H1 (cell line): ENCODE measurements around the gene UGT1A9. TPM values are rescaled to one million over a fixed set of nuclear protein-coding genes. Genes with fewer than 3 reads are reported as not detected.

ENCODE experiments used
- CTCF ChIA-PET: fragments of 300-600 bp; sonication (Branson Sonifier 250); formaldehyde crosslinking; loops from one replicate; lab custom pipeline; 2021; ENCODE audit not compliant: partially characterized antibody; lab: Charles Lee
- POLR2A ChIA-PET: fragments of 300-600 bp; sonication (Branson Sonifier 250); formaldehyde crosslinking; loops from one replicate; lab custom pipeline; 2021; ENCODE audit warnings: inconsistent platforms; ENCODE audit not compliant: partially characterized antibody; lab: Charles Lee
- DNase-seq, 2 experiments: peaks; one replicate each; pipeline versions ENCODE4 v3.0.0 to v3.0.0-alpha.2; 2010 to 2022; ENCODE audit warnings: low spot score in 2 of 2, low read depth in 1 of 2, mixed read lengths in 1 of 2
- FAIRE-seq: peaks from 2 replicates; lab custom pipeline; 2011; peaks lifted over from hg19 to GRCh38; lab: Jason Lieb, UNC
- H2AFZ ChIP-seq: 2 replicates; pipeline ENCODE4 v1.8.1; 2012; ENCODE audit warnings: low read length, inconsistent platforms
- H2AK5ac ChIP-seq: 2 replicates; pipeline ENCODE4 v1.6.1; 2013; ENCODE audit warnings: low read depth, low read length
- H2BK120ac ChIP-seq: replicated peaks from 2 replicates; pipeline ENCODE3; 2013; ENCODE audit warnings: low read depth, low read length, inconsistent platforms
- H2BK12ac ChIP-seq: 2 replicates; pipeline ENCODE4 v1.6.1; 2013; ENCODE audit warnings: low read depth, low read length
- H2BK15ac ChIP-seq: 2 replicates; pipeline ENCODE4 v1.6.1; 2013; ENCODE audit warnings: low read length
- H2BK20ac ChIP-seq: 2 replicates; pipeline ENCODE4 v1.6.1; 2013; ENCODE audit warnings: low read length
- H2BK5ac ChIP-seq: 2 replicates; pipeline ENCODE4 v1.6.1; 2013; ENCODE audit warnings: low read depth, low read length
- H3K14ac ChIP-seq: 2 replicates; pipeline ENCODE4 v1.6.1; 2013; ENCODE audit warnings: inconsistent platforms; ENCODE audit not compliant: insufficient read length
- H3K18ac ChIP-seq: 2 replicates; pipeline ENCODE4 v1.6.1; 2013; ENCODE audit warnings: low read length; ENCODE audit errors: extremely low read depth
- H3K23ac ChIP-seq: 2 replicates; pipeline ENCODE4 v1.6.1; 2013; ENCODE audit warnings: inconsistent platforms; ENCODE audit not compliant: insufficient read length
- H3K23me2 ChIP-seq: 2 replicates; pipeline ENCODE4 v1.6.1; 2013; ENCODE audit warnings: low read depth, low read length
- H3K27ac ChIP-seq: 2 replicates; pipeline ENCODE4 v1.6.1; 2011; ENCODE audit warnings: low read depth, low read length, inconsistent platforms
- H3K27me3 ChIP-seq, 4 experiments: replicated peaks in 1 of 4; 1 replicate in 1 of 4; 2 replicates in 3 of 4; pipeline versions ENCODE4 v1.6.1 to v1.8.1; 2011 to 2013; ENCODE audit warnings: low read length in 3 of 4, mild to moderate bottlenecking in 3 of 4, inconsistent platforms in 2 of 4, mixed read lengths in 2 of 4, moderate library complexity in 1 of 4; ENCODE audit not compliant: control insufficient read depth in 3 of 4, insufficient read depth in 3 of 4; ENCODE audit errors: extremely low read depth in 1 of 4
- H3K36me3 ChIP-seq, 4 experiments: 2 replicates each; pipeline versions ENCODE4 v1.6.1 to v1.8.1; 2011 to 2013; ENCODE audit warnings: mild to moderate bottlenecking in 4 of 4, low read length in 3 of 4, moderate library complexity in 2 of 4, control low read depth in 1 of 4, inconsistent platforms in 1 of 4; ENCODE audit not compliant: insufficient read depth in 4 of 4, control insufficient read depth in 2 of 4
- H3K4ac ChIP-seq: replicated peaks from 2 replicates; pipeline ENCODE3; 2013; ENCODE audit warnings: low read length, low read depth, mixed read lengths, inconsistent platforms; ENCODE audit not compliant: insufficient read length
- H3K4me1 ChIP-seq, 4 experiments: replicated peaks in 1 of 4; 1 replicate in 1 of 4; 2 replicates in 3 of 4; pipeline versions ENCODE4 v1.6.1 to v1.8.1; 2011 to 2013; ENCODE audit warnings: low read length in 3 of 4, inconsistent platforms in 2 of 4, mixed read lengths in 1 of 4; ENCODE audit not compliant: insufficient read depth in 4 of 4, control insufficient read depth in 3 of 4
- H3K4me2 ChIP-seq, 2 experiments: 2 replicates each; pipeline versions ENCODE4 v1.6.1 to v1.8.1; 2011 to 2013; ENCODE audit warnings: low read depth in 2 of 2, low read length in 2 of 2, control low read depth in 1 of 2, inconsistent platforms in 1 of 2, mild to moderate bottlenecking in 1 of 2; ENCODE audit not compliant: insufficient read depth in 1 of 2
- H3K4me3 ChIP-seq, 4 experiments: fragments of 200-600, 300-600 bp in 1 of 4; sonication (generic), shearing (Covaris generic), sonication (Bioruptor Twin) in 1 of 4; 2 replicates each; pipeline versions ENCODE4 v1.5.1 to v1.8.1; 2011 to 2016; ENCODE audit warnings: low read length in 4 of 4, low read depth in 3 of 4, control low read depth in 2 of 4, inconsistent platforms in 2 of 4, mild to moderate bottlenecking in 2 of 4, mixed read lengths in 1 of 4, moderate library complexity in 1 of 4; ENCODE audit not compliant: insufficient read depth in 2 of 4; ENCODE audit errors: extremely low read depth in 1 of 4
- H3K56ac ChIP-seq: replicated peaks from 2 replicates; pipeline ENCODE3; 2013; ENCODE audit warnings: low read depth, mild to moderate bottlenecking, mixed read lengths, low read length, inconsistent platforms; ENCODE audit not compliant: insufficient read length
- H3K79me1 ChIP-seq: 2 replicates; pipeline ENCODE4 v1.6.1; 2013; ENCODE audit warnings: low read depth, low read length, control low read depth
- H3K79me2 ChIP-seq, 2 experiments: 2 replicates each; pipeline versions ENCODE4 v1.6.1 to v1.8.1; 2012 to 2013; ENCODE audit warnings: low read length in 2 of 2, mild to moderate bottlenecking in 2 of 2, inconsistent platforms in 1 of 2; ENCODE audit not compliant: insufficient read depth in 2 of 2, control insufficient read depth in 1 of 2
- H3K9ac ChIP-seq, 4 experiments: replicated peaks in 1 of 4; 1 replicate in 1 of 4; 2 replicates in 3 of 4; pipeline versions ENCODE4 v1.6.1 to v1.8.1; 2011 to 2013; ENCODE audit warnings: low read depth in 3 of 4, low read length in 3 of 4, control low read depth in 2 of 4, mild to moderate bottlenecking in 2 of 4, moderate library complexity in 2 of 4, inconsistent platforms in 1 of 4; ENCODE audit errors: extremely low read depth in 1 of 4
- H3K9me3 ChIP-seq, 2 experiments: 2 replicates each; pipeline versions ENCODE4 v1.6.1 to v1.8.1; 2012 to 2013; ENCODE audit warnings: mild to moderate bottlenecking in 2 of 2, moderate library complexity in 2 of 2, control low read depth in 1 of 2, inconsistent platforms in 1 of 2, low read depth in 1 of 2, low read length in 1 of 2, mixed read lengths in 1 of 2; ENCODE audit not compliant: insufficient read depth in 2 of 2
- H4K20me1 ChIP-seq, 2 experiments: replicated peaks in 1 of 2; 2 replicates each; pipeline versions ENCODE3 to v1.8.1; 2011 to 2013; ENCODE audit warnings: inconsistent platforms in 2 of 2, low read length in 2 of 2, mild to moderate bottlenecking in 1 of 2; ENCODE audit not compliant: insufficient read depth in 2 of 2, control insufficient read depth in 1 of 2
- H4K5ac ChIP-seq: 2 replicates; pipeline ENCODE4 v1.6.1; 2013; ENCODE audit warnings: low read length, low read depth, mixed read lengths, inconsistent platforms; ENCODE audit not compliant: insufficient read length
- H4K8ac ChIP-seq: 2 replicates; pipeline ENCODE4 v1.8.0; 2013; ENCODE audit warnings: mild to moderate bottlenecking, moderate library complexity, low read length, inconsistent platforms; ENCODE audit not compliant: insufficient read depth; ENCODE audit errors: extremely low read depth
- H4K91ac ChIP-seq: replicated peaks from 2 replicates; pipeline ENCODE3; 2013; ENCODE audit warnings: low read length, mixed read lengths, inconsistent platforms; ENCODE audit not compliant: insufficient read length
- ATF2 ChIP-seq: IDR thresholded peaks from 2 replicates; pipeline ENCODE4 v1.6.1; 2012; ENCODE audit warnings: low read length, inconsistent platforms
- BACH1 ChIP-seq: IDR thresholded peaks from 2 replicates; pipeline ENCODE4 v1.6.1; 2012; ENCODE audit warnings: low read length, improper control_type of control experiment
- CHD2 ChIP-seq: IDR thresholded peaks from 2 replicates; pipeline ENCODE4 v1.6.1; 2012; ENCODE audit warnings: low read length, improper control_type of control experiment
- E2F6 ChIP-seq: IDR thresholded peaks from 2 replicates; pipeline ENCODE4 v1.6.1; 2012; ENCODE audit warnings: inconsistent platforms
- POLR2AphosphoS5 ChIP-seq: IDR thresholded peaks from 2 replicates; pipeline ENCODE4 v1.6.1; 2011; ENCODE audit warnings: low read depth, low read length
- RAD21 ChIP-seq, 2 experiments: IDR thresholded peaks in 1 of 2; conservative IDR thresholded peaks in 1 of 2; 2 replicates each; pipeline ENCODE4 v1.6.1; 2011; ENCODE audit warnings: low read depth in 2 of 2, low read length in 2 of 2, improper control_type of control experiment in 1 of 2, inconsistent platforms in 1 of 2, mild to moderate bottlenecking in 1 of 2, moderate library complexity in 1 of 2
- RBBP5 ChIP-seq: IDR thresholded peaks from 2 replicates; pipeline ENCODE4 v1.7.1; 2012; ENCODE audit warnings: low read depth, mild to moderate bottlenecking, inconsistent platforms, low read length, moderate library complexity, borderline replicate concordance
- RFX5 ChIP-seq: IDR thresholded peaks from 2 replicates; pipeline ENCODE4 v1.6.1; 2011; ENCODE audit warnings: low read depth, low read length, improper control_type of control experiment, borderline replicate concordance
- SP1 ChIP-seq: IDR thresholded peaks from 2 replicates; pipeline ENCODE4 v1.6.1; 2011; ENCODE audit warnings: low read depth, low read length
- SP2 ChIP-seq: IDR thresholded peaks from 2 replicates; pipeline ENCODE4 v1.6.1; 2012; ENCODE audit warnings: mild to moderate bottlenecking, low read length, inconsistent platforms
- SRF ChIP-seq: IDR thresholded peaks from 2 replicates; pipeline ENCODE4 v1.6.1; 2011; ENCODE audit warnings: mild to moderate bottlenecking, low read depth, low read length, moderate library complexity
- WGBS, 2 experiments: shearing (Covaris generic) in 1 of 2; methylation state at CpG; one replicate each; pipeline versions ENCODE4 v1.1.6 to v1.1.7; 2013 to 2015; ENCODE audit warnings: low lambda C conversion rate in 2 of 2, mixed read lengths in 2 of 2, inconsistent platforms in 1 of 2, low coverage in 1 of 2, missing lambda C conversion rate in 1 of 2; ENCODE audit not compliant: insufficient replicate concordance in 2 of 2, insufficient coverage in 1 of 2, insufficient read length in 1 of 2; ENCODE audit errors: extremely low coverage in 1 of 2, missing lambda C conversion rate in 1 of 2; 5-methylcytosine and 5-hydroxymethylcytosine counted together
- polyA plus RNA-seq, 7 experiments: library from polyadenylated mRNA; depleted of rRNA in 3 of 7; stranded (reverse) in 5 of 7; unstranded in 2 of 7; fragments of >200 nt in 5 of 7; fragments of 200-250 nt in 2 of 7; gene quantifications; 1 replicate in 5 of 7; 2 replicates in 1 of 7; 4 replicates in 1 of 7; pipeline versions ENCODE4 v1.2.1 to v1.2.3, GENCODE V29; 2011 to 2013; ENCODE audit warnings: missing spikeins in 2 of 7, mixed read lengths in 2 of 7
- total RNA-seq: library from RNA; stranded (reverse); fragmentation: NEBNext Ultra II Directional; extraction: Animal tissue kit (Norgen Biotek cat#: 25700); gene quantifications from 2 replicates; pipeline ENCODE4 v1.2.1, GENCODE V29; 2021

The UGT1A9 gene
- total and polyA plus RNA-seq, 2 of the 8 experiments (the other 6 are each of a cell fraction or from before 2014, with no cell fraction given), result not detected

- Histone ChIP-seq H3K4me1 (no peaks in the 10 kb centered on the region), H4K8ac (no peak overlapping the region), H4K91ac (no peak overlapping the region), H2BK20ac (no peak overlapping the region), H3K18ac (no peak overlapping the region), H3K79me2 (no peaks in the 10 kb centered on the region), H2AK5ac (no peak overlapping the region), H3K79me1 (no peaks in the 10 kb centered on the region), H3K56ac (no peak overlapping the region), H3K36me3 (no peaks in the 10 kb centered on the region), H3K23me2 (no peaks in the 10 kb centered on the region), H3K4me3 (no peak overlapping the region), H2BK15ac (no peak overlapping the region), H3K27me3 (no peaks in the 10 kb centered on the region), H2BK12ac (0 out of 2 replicates have a peak overlapping the region, but pooled peaks have one; percentile 27), H2BK5ac (no peak overlapping the region), H3K27ac (no peak overlapping the region), H4K20me1 (no peaks in the 10 kb centered on the region), H3K14ac (no peak overlapping the region), H3K4ac (no peak overlapping the region), H4K5ac (no peak overlapping the region), H3K9ac (no peak overlapping the region), H2BK120ac (no peak overlapping the region), H3K23ac (no peak overlapping the region), H3K9me3 (peaks cover 0 to 3% of the 10 kb centered on the region in 2 experiments; a peak in 2 of 4 replicates), H3K4me2 (no peak overlapping the region), H2AFZ (no peak overlapping the region)
- POLR2A ChIA-PET, result interaction anchor here (0.7 kb wide), 1 partner anchor 426 kb away, joined by 3 read pairs; no protein-coding TSS in a partner anchor
- 83% methylated on average over 13 of the region's 14 CpGs; no CpG with 5 or more reads in 1 of the 2 experiments for WGBS, 2 experiments
- FAIRE-seq, result no peak
- peak in 1 of 2 experiments; percentile 19 for DNase-seq
- CTCF ChIA-PET, result no interaction called here
- TF ChIP-seq SRF, result no peak
- TF ChIP-seq RBBP5, result no peak
- no peak for TF ChIP-seq E2F6
- TF ChIP-seq BACH1, result no peak
- TF ChIP-seq RAD21 (IDR thresholded peaks at IDR 0.05 in 1 of 2, conservative IDR thresholded peaks at IDR 0.05 in 1 of 2; ENCODE audit: low read depth in 2 of 2, low read length in 2 of 2), result no peak
- no peak for TF ChIP-seq CHD2
- TF ChIP-seq RFX5, result no peak
- TF ChIP-seq SP2, result no peak
- no peak for TF ChIP-seq SP1
- TF ChIP-seq POLR2AphosphoS5, result no peak
- TF ChIP-seq ATF2, result no peak
These were observed 126.8 kb downstream of the UGT1A9 start for GRCh38 chr2:233798335-233799086.
